Spleen (tissue), 11 donors: Measurements from ENCODE around the gene CINP. TPM values are rescaled to one million over a fixed set of nuclear protein-coding genes. Genes with fewer than 3 reads are reported as not detected.

Experiments used
- DNase-seq: peaks from one replicate; pipeline ENCODE4 v3.0.0-alpha.2; 2020
- H3K27ac ChIP-seq, 8 donors: fragments of 200-600 bp; sonication (generic) in 7 of 8; 1 replicate in 4 of 8; 2 replicates in 4 of 8; pipeline versions ENCODE4 v1.5.0 to v1.8.0; 2016 to 2021; ENCODE audit warnings: inconsistent platforms in 4 of 8, mild to moderate bottlenecking in 4 of 8, moderate library complexity in 1 of 8
- H3K27me3 ChIP-seq, 7 donors: fragments of 200-600 bp; sonication (generic) in 6 of 7; replicated peaks in 1 of 7; 1 replicate in 4 of 7; 2 replicates in 3 of 7; pipeline versions ENCODE4 v1.5.0 to v1.8.0; 2016 to 2021; ENCODE audit warnings: inconsistent platforms in 3 of 7, mild to moderate bottlenecking in 1 of 7
- H3K36me3 ChIP-seq, 6 donors: fragments of 200-600 bp; sonication (generic) in 5 of 6; 1 replicate in 4 of 6; 2 replicates in 2 of 6; pipeline versions ENCODE4 v1.5.0 to v1.8.0; 2016 to 2021; ENCODE audit warnings: inconsistent platforms in 2 of 6
- H3K4me1 ChIP-seq, 6 donors: fragments of 200-600 bp; sonication (generic) in 5 of 6; 1 replicate in 3 of 6; 2 replicates in 3 of 6; pipeline versions ENCODE4 v1.5.0 to v1.8.0; 2016 to 2021; ENCODE audit warnings: inconsistent platforms in 3 of 6
- H3K4me3 ChIP-seq, 8 donors: fragments of 200-600 bp; sonication (generic) in 7 of 8; 1 replicate in 4 of 8; 2 replicates in 4 of 8; pipeline versions ENCODE4 v1.5.0 to v1.8.0; 2016 to 2021; ENCODE audit warnings: inconsistent platforms in 4 of 8, mild to moderate bottlenecking in 4 of 8, moderate library complexity in 2 of 8
- H3K9me3 ChIP-seq, 8 donors: fragments of 200-600 bp; sonication (generic) in 7 of 8; 1 replicate in 4 of 8; 2 replicates in 4 of 8; pipeline versions ENCODE4 v1.5.0 to v1.8.0; 2016 to 2021; ENCODE audit warnings: inconsistent platforms in 4 of 8
- POLR2A ChIP-seq, 3 donors: fragments of 450-650 bp; IDR thresholded peaks; one replicate each; pipeline ENCODE4 v1.5.1; 2017; ENCODE audit warnings: antibody characterized with exemption in 3 of 3, mild to moderate bottlenecking in 1 of 3
- POLR2AphosphoS5 ChIP-seq, 3 donors: sonication (generic); formaldehyde crosslinking; IDR thresholded peaks; one replicate each; pipeline ENCODE4 v1.5.1; 2017; ENCODE audit warnings: antibody characterized with exemption in 3 of 3
- WGBS, 5 donors: extraction: QIAGEN DNeasy Blood & Tissue Kit in 3 of 5; methylation state at CpG; one replicate each; pipeline versions ENCODE4 v1.1.5 to v1.1.7; 2013 to 2018; 5-methylcytosine and 5-hydroxymethylcytosine counted together
- intact Hi-C: fragments of 100-400 bp; cut with DNase I; formaldehyde crosslinking; loops from one replicate; pipeline ENCODE4 v1.15.0; 2023; ENCODE audit warnings: low total_unique reads
- polyA plus RNA-seq, 3 donors: library from polyadenylated mRNA; stranded (reverse); fragments of 200-250 nt; gene quantifications; one replicate each; pipeline ENCODE4 v1.2.1, GENCODE V29; 2013
- total RNA-seq, 7 donors: library from RNA; depleted of rRNA in 3 of 7; stranded (reverse); fragments of >200 nt in 3 of 7; fragmentation: NEBNext Ultra II Directional in 4 of 7; extraction: Animal tissue kit (Norgen Biotek cat#: 25700) in 4 of 7; gene quantifications; one replicate each; pipeline versions ENCODE4 v1.1.0 to v1.2.1, GENCODE V29; 2016 to 2021
- TF ChIP-seq, protein P1 (sequence below), 11 experiments: fragments of 200-600 bp in 7 of 11; fragments of 450-650 bp in 4 of 11; sonication (generic) in 4 of 11; IDR thresholded peaks in 8 of 11; conservative IDR thresholded peaks in 3 of 11; 1 replicate in 7 of 11; 2 replicates in 4 of 11; pipeline versions ENCODE4 v1.4.0 to v1.8.0; 2016 to 2021; ENCODE audit warnings: antibody characterized with exemption in 11 of 11, inconsistent platforms in 4 of 11, mild to moderate bottlenecking in 1 of 11
- donor health status: healthy with polysubstance abuse.
- donor health status: DM: no; HTN: no; CAD: no; lungs with moderate emphysema.
- donor health status: DM: no; HTN: no; CAD: no.
- donor health status: Bipolar disorder and iron deficiency.
- donor health status: healthy.
- donor health status: DM: no; HTN: no; CAD: no.
- donor health status: DM: yes; HTN: yes; CAD: no.

Gene CINP
- total and polyA plus RNA-seq, 10 donors = 22.8 to 39.5 (median 29.1) TPM

DNA sequence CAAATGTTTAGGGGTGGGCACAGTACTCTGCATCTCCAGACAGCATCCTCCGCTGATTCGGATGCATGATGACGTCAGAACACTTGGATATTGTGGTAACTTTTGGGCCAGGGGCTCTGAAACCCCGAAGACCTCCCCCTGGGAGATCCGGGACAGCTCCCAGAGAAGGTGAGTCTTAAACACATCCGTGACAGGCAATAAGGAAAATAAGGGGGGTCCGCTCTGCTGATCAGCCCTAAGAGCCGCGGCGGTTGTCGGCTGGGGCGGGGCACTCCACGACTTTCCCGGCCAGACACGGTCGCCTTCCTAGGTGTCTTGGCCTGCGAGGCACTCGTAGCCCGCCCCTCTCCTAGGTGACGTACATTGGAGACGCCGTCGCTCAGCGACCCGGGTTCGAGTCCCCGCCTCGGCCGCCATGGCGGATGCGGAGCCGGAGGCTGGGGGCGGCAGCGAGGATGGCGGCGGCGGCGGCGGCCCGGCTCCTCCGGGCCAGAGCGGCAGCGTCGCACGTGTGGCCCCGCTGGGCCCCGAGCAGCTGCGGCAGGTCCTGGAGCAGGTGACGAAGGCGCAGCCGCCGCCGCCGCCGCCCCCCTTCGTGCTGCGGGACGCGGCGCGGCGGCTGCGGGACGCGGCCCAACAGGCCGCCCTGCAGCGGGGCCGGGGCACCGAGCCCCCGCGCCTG, 43.2 kb downstream of the CINP start, which contains the start of gene ZNF839:
TSS of gene ZNF839 (plus strand) at position 396 of the 682 bp plus-strand sequence. CDS start at position 416, 20 bp downstream.
- no peaks in the 10 kb centered on the region for H3K27me3 ChIP-seq
- TF ChIP-seq POLR2AphosphoS5 (IDR thresholded peaks at IDR 0.05) (peak; percentile 82 to 91 (median 88)), POLR2A (IDR thresholded peaks at IDR 0.05) (no peak)
- H3K9me3 ChIP-seq = no peaks in the 10 kb centered on the region
- H3K4me1 ChIP-seq = peaks cover 15 to 83% (median 53%) of the 10 kb centered on the region in 6 donors
- peak within 1 kb of the TSS; percentile 92 to 98 (median 95) for H3K27ac ChIP-seq
- H3K36me3 ChIP-seq = peaks cover 0 to 9% (median 0%) of the 10 kb centered on the region in 6 donors
- peak within 1 kb of the TSS; percentile 60 to 88 (median 70) for H3K4me3 ChIP-seq
- WGBS, 5 donors = 0 to 1% (median 0%) methylated on average over 17 to 71 of the region's 71 CpGs
- intact Hi-C loops = loop anchor here (10.0 kb wide), 2 partner anchors 85 to 225 kb away; no protein-coding TSS in a partner anchor
- peak; percentile 98 for DNase-seq

DNA sequence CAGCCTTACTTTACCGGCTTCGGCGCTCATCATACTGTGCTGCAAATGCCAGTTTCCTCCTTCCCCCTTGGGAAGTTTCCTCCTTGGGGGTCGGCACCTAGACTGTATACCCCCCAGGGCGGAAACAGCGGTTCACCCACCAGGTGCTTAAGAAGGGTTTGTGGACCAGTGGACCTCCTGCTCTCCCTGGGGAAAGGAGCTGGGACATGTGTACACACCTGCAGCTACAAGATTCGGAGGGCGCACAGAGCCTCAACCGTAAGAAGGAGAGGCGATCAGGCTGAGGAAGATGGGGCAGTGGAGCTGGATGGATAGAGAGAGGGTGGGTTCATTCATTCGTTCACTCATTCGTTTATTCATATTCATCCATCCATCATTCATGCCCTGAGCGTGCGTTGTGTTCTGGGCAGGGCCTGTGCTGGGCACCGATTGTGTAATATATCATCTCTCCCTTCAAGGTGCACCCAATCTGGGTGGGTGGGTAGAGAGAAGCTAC, 43.9 kb downstream of the CINP start:
- intact Hi-C loops = loop anchor here (10.0 kb wide), 2 partner anchors 84 to 224 kb away; no protein-coding TSS in a partner anchor
- peak overlapping the region; percentile 92 to 98 (median 95) for H3K27ac ChIP-seq
- H3K27me3 ChIP-seq = no peaks in the 10 kb centered on the region
- peak overlapping the region; percentile 60 to 88 (median 70) for H3K4me3 ChIP-seq
- peak; percentile 79 for DNase-seq
- TF ChIP-seq, protein P1, sequence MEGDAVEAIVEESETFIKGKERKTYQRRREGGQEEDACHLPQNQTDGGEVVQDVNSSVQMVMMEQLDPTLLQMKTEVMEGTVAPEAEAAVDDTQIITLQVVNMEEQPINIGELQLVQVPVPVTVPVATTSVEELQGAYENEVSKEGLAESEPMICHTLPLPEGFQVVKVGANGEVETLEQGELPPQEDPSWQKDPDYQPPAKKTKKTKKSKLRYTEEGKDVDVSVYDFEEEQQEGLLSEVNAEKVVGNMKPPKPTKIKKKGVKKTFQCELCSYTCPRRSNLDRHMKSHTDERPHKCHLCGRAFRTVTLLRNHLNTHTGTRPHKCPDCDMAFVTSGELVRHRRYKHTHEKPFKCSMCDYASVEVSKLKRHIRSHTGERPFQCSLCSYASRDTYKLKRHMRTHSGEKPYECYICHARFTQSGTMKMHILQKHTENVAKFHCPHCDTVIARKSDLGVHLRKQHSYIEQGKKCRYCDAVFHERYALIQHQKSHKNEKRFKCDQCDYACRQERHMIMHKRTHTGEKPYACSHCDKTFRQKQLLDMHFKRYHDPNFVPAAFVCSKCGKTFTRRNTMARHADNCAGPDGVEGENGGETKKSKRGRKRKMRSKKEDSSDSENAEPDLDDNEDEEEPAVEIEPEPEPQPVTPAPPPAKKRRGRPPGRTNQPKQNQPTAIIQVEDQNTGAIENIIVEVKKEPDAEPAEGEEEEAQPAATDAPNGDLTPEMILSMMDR (IDR thresholded peaks at IDR 0.05 in 8 of 11, conservative IDR thresholded peaks at IDR 0.05 in 3 of 11) = no peak
- peaks cover 15 to 90% (median 58%) of the 10 kb centered on the region in 6 donors for H3K4me1 ChIP-seq
- H3K9me3 ChIP-seq = no peaks in the 10 kb centered on the region
- H3K36me3 ChIP-seq = peaks cover 0 to 9% (median 0%) of the 10 kb centered on the region in 6 donors
- 56 to 64% (median 60%) methylated on average over 15 of the region's 15 CpGs for WGBS, 5 donors

GRCh38 chr14:102317564-102318248, 45.0 kb downstream of the CINP start:
- Histone ChIP-seq H3K27me3 (no peaks in the 10 kb centered on the region), H3K27ac (peak overlapping the region; percentile 40 to 96 (median 88)), H3K36me3 (peaks cover 0 to 8% (median 0%) of the 10 kb centered on the region in 6 donors), H3K4me3 (peak overlapping the region; percentile 35 to 73 (median 52)), H3K4me1 (peaks cover 17 to 85% (median 62%) of the 10 kb centered on the region in 6 donors), H3K9me3 (no peaks in the 10 kb centered on the region)
- TF ChIP-seq, protein P1 (IDR thresholded peaks at IDR 0.05 in 8 of 11, conservative IDR thresholded peaks at IDR 0.05 in 3 of 11) = no peak
- TF ChIP-seq POLR2AphosphoS5 (IDR thresholded peaks at IDR 0.05) = no peak
- TF ChIP-seq POLR2A (IDR thresholded peaks at IDR 0.05) = no peak
- intact Hi-C loops = loop anchor here (10.0 kb wide), 2 partner anchors 83 to 223 kb away; no protein-coding TSS in a partner anchor
- DNase-seq = peak; percentile 36
- WGBS, 5 donors = 57 to 71% (median 62%) methylated on average over 12 of the region's 12 CpGs

- WGBS, 5 donors = 1 to 2% (median 1%) methylated on average over 31 to 54 of the region's 54 CpGs
- peak overlapping the region; percentile 35 to 73 (median 52) for H3K4me3 ChIP-seq
- peak overlapping the region; percentile 40 to 96 (median 88) for H3K27ac ChIP-seq
- no peaks in the 10 kb centered on the region for H3K9me3 ChIP-seq
- peaks cover 0 to under 1% (median 0%) of the 10 kb centered on the region in 6 donors for H3K36me3 ChIP-seq
- no peaks in the 10 kb centered on the region for H3K27me3 ChIP-seq
- DNase-seq = peak; percentile 98
- intact Hi-C loops = loop anchor here (10.0 kb wide), 2 partner anchors 82 to 222 kb away; no protein-coding TSS in a partner anchor
- TF ChIP-seq POLR2AphosphoS5 (IDR thresholded peaks at IDR 0.05) = peak; percentile 57 to 88 (median 71)
- TF ChIP-seq, protein P1 (IDR thresholded peaks at IDR 0.05 in 8 of 11, conservative IDR thresholded peaks at IDR 0.05 in 3 of 11) = peak; percentile 80 to 98 (median 94)
- peak in 1 of 3 donors; percentile 26 for TF ChIP-seq POLR2A (IDR thresholded peaks at IDR 0.05)
- H3K4me1 ChIP-seq = peaks cover 17 to 79% (median 62%) of the 10 kb centered on the region in 6 donors
These were observed 45.7 kb downstream of the CINP start for GRCh38 chr14:102316743-102317563.
